GM12878 (cell line): ENCODE results near the gene SORBS2. TPM values are rescaled to one million over a fixed set of nuclear protein-coding genes. Genes with fewer than 3 reads are reported as not detected.

Experiments used
- ATAC-seq: fragments of 200-7000 bp; cut with Tn5 transposase; 3 replicates; pipeline ENCODE4 v1.9.1; 2020; ENCODE audit warnings: mild to moderate bottlenecking, moderate library complexity
- BruUV-seq: library from RNA; stranded (reverse); fragments of 400-500 nt; replicated peaks from 2 replicates; lab custom pipeline; 2021; lab: Mats Ljungman, UMichigan
- CTCF ChIA-PET: fragments of 300-600 bp; sonication (Branson Sonifier 250); formaldehyde crosslinking; extraction: SDS; loops from one replicate; lab custom pipeline; 2021; ENCODE audit warnings: inconsistent platforms; lab: Yijun Ruan, JAX
- POLR2A ChIA-PET: fragments of 350-600 bp; formaldehyde crosslinking; extraction: SDS; loops from one replicate; lab custom pipeline; 2021; ENCODE audit warnings: inconsistent platforms; lab: Charles Lee
- RAD21 ChIA-PET: fragments of 300-600 bp; sonication (Branson Sonifier 250); formaldehyde crosslinking; loops from one replicate; lab custom pipeline; 2023; ENCODE audit warnings: antibody characterized with exemption; ENCODE audit not compliant: unreplicated experiment; lab: Charles Lee
- SMC1A ChIA-PET: fragments of 300-600 bp; sonication (Branson Sonifier 250); formaldehyde crosslinking; loops from one replicate; lab custom pipeline; 2023; ENCODE audit not compliant: unreplicated experiment, uncharacterized antibody; lab: Charles Lee
- DNase-seq: peaks from one replicate; pipeline ENCODE4 v3.0.0-alpha.2; 2011; ENCODE audit warnings: low read depth, low spot score
- FAIRE-seq: peaks from 3 replicates; lab custom pipeline; 2011; peaks lifted over from hg19 to GRCh38; lab: Jason Lieb, UNC
- H2AFZ ChIP-seq: 2 replicates; pipeline ENCODE4 v1.6.0; 2011; ENCODE audit warnings: low read depth, low read length, control low read depth; ENCODE audit not compliant: control insufficient read depth
- H3K27ac ChIP-seq: 2 replicates; pipeline ENCODE4 v1.5.1; 2011; ENCODE audit warnings: control low read depth; ENCODE audit not compliant: control insufficient read depth, insufficient read depth
- H3K27me3 ChIP-seq, 2 experiments: replicated peaks in 1 of 2; 2 replicates each; pipeline versions ENCODE4 v1.6.0 to v1.6.1; 2011; ENCODE audit warnings: low read length in 1 of 2; ENCODE audit not compliant: control insufficient read depth in 2 of 2, insufficient read depth in 2 of 2
- H3K36me3 ChIP-seq, 2 experiments: 2 replicates each; pipeline ENCODE4 v1.5.1; 2011; ENCODE audit warnings: low read length in 1 of 2; ENCODE audit not compliant: control insufficient read depth in 2 of 2, insufficient read depth in 2 of 2
- H3K4me1 ChIP-seq: 2 replicates; pipeline ENCODE4 v1.6.1; 2011; ENCODE audit warnings: mild to moderate bottlenecking, low read length, moderate library complexity, mixed read lengths; ENCODE audit not compliant: control insufficient read depth, insufficient read depth
- H3K4me2 ChIP-seq: 2 replicates; pipeline ENCODE4 v1.6.0; 2011; ENCODE audit warnings: control low read depth; ENCODE audit not compliant: control insufficient read depth, insufficient read depth
- H3K4me3 ChIP-seq: fragments of 200-600 bp; sonication (generic); 2 replicates; pipeline ENCODE4 v1.5.1; 2016
- H3K79me2 ChIP-seq: 2 replicates; pipeline ENCODE4 v1.6.0; 2011; ENCODE audit warnings: low read length; ENCODE audit not compliant: control insufficient read depth, insufficient read depth
- H3K9ac ChIP-seq: 2 replicates; pipeline ENCODE4 v1.8.0; 2011; ENCODE audit warnings: low read length, control low read depth, mixed read lengths; ENCODE audit not compliant: control insufficient read depth, insufficient read depth
- H3K9me3 ChIP-seq: replicated peaks from 3 replicates; pipeline ENCODE4 v1.5.1; 2011; ENCODE audit warnings: mild to moderate bottlenecking, low read length; ENCODE audit not compliant: control insufficient read depth, insufficient read depth
- H4K20me1 ChIP-seq: 2 replicates; pipeline ENCODE4 v1.6.0; 2011; ENCODE audit not compliant: control insufficient read depth, insufficient read depth
- ASH2L ChIP-seq: fragments of 300-600, 200-600 bp; sonication (generic); IDR thresholded peaks from 2 replicates; pipeline ENCODE4 v1.6.1; 2017; ENCODE audit warnings: low read depth, mild to moderate bottlenecking, borderline replicate concordance
- E2F8 ChIP-seq: fragments of 450-650 bp; IDR thresholded peaks from 2 replicates; pipeline ENCODE4 v1.6.1; 2018; ENCODE audit warnings: mild to moderate bottlenecking, low read depth, moderate library complexity; ENCODE audit not compliant: partially characterized antibody
- IRF3 ChIP-seq: fragments of 450-650 bp; IDR thresholded peaks from 2 replicates; pipeline ENCODE4 v1.6.1; 2014; ENCODE audit warnings: mild to moderate bottlenecking
- MAX ChIP-seq: IDR thresholded peaks from 2 replicates; pipeline ENCODE4 v1.6.1; 2012; ENCODE audit warnings: low read depth, low read length, improper control_type of control experiment
- MTA2 ChIP-seq: fragments of 450-650 bp; IDR thresholded peaks from 2 replicates; pipeline ENCODE4 v1.6.1; 2016; ENCODE audit warnings: low read depth, mild to moderate bottlenecking, moderate library complexity
- NR2F1 ChIP-seq: fragments of 450-650 bp; conservative IDR thresholded peaks from 2 replicates; pipeline ENCODE4 v1.6.1; 2017; ENCODE audit warnings: mild to moderate bottlenecking
- PAX8 ChIP-seq: fragments of 450-650 bp; IDR thresholded peaks from 2 replicates; pipeline ENCODE4 v1.6.1; 2017; ENCODE audit warnings: mild to moderate bottlenecking, moderate library complexity
- STAT3 ChIP-seq: IDR thresholded peaks from 2 replicates; pipeline ENCODE4 v1.6.1; 2011; ENCODE audit warnings: low read depth, low read length, improper control_type of control experiment
- ZBTB40 ChIP-seq: fragments of 450-650 bp; IDR thresholded peaks from 2 replicates; pipeline ENCODE4 v1.6.1; 2016; ENCODE audit warnings: mild to moderate bottlenecking, moderate library complexity, borderline replicate concordance
- WGBS: methylation state at CpG from one replicate; pipeline ENCODE4 v1.1.6; 2016; ENCODE audit warnings: low lambda C conversion rate; ENCODE audit not compliant: insufficient replicate concordance, insufficient coverage; ENCODE audit errors: missing lambda C conversion rate; 5-methylcytosine and 5-hydroxymethylcytosine counted together
- in situ Hi-C: fragments of 300-500 bp; cut with MboI; formaldehyde crosslinking; loops from 9 replicates; pipeline ENCODE4 v1.14.3; 2018; ENCODE audit warnings: mixed read lengths
- intact Hi-C: fragments of 100-400 bp; cut with micrococcal nuclease; formaldehyde crosslinking; loops from one replicate; pipeline ENCODE4 v1.14.2; 2022; ENCODE audit not compliant: unreplicated experiment
- polyA plus RNA-seq, 11 experiments: library from polyadenylated mRNA; depleted of rRNA in 4 of 11; unstranded in 6 of 11; stranded (reverse) in 5 of 11; fragments of >200 nt; fragmentation: Nextera tagmentation in 4 of 11; fragmentation: Illumina TruSeq in 1 of 11; extraction: Ambion mirVana in 4 of 11; extraction: Trizol in 1 of 11; gene quantifications; 1 replicate in 1 of 11; 2 replicates in 10 of 11; pipeline versions ENCODE4 v1.2.1 to v1.2.3, GENCODE V29; 2011 to 2016; ENCODE audit warnings: inconsistent platforms in 2 of 11, missing spikeins in 2 of 11, low read depth in 1 of 11
- total RNA-seq, 4 experiments: library from RNA; depleted of rRNA in 3 of 4; stranded (reverse); fragments of >200 nt in 3 of 4; fragmentation: Illumina TruSeq in 1 of 4; extraction: Trizol in 1 of 4; gene quantifications; 2 replicates each; pipeline versions ENCODE4 v1.2.1 to v1.2.3, GENCODE V29; 2013 to 2021
- TF ChIP-seq, protein P1 (sequence below): fragments of 450-650 bp; IDR thresholded peaks from 2 replicates; pipeline ENCODE4 v1.6.1; 2017; ENCODE audit warnings: antibody characterized with exemption, mild to moderate bottlenecking, moderate library complexity

The SORBS2 gene
- total and polyA plus RNA-seq, 10 of the 15 experiments (the other 5 are each of a cell fraction or from before 2014, with no cell fraction given), result 0.06 to 3.0 (median 0.79) TPM

DNA sequence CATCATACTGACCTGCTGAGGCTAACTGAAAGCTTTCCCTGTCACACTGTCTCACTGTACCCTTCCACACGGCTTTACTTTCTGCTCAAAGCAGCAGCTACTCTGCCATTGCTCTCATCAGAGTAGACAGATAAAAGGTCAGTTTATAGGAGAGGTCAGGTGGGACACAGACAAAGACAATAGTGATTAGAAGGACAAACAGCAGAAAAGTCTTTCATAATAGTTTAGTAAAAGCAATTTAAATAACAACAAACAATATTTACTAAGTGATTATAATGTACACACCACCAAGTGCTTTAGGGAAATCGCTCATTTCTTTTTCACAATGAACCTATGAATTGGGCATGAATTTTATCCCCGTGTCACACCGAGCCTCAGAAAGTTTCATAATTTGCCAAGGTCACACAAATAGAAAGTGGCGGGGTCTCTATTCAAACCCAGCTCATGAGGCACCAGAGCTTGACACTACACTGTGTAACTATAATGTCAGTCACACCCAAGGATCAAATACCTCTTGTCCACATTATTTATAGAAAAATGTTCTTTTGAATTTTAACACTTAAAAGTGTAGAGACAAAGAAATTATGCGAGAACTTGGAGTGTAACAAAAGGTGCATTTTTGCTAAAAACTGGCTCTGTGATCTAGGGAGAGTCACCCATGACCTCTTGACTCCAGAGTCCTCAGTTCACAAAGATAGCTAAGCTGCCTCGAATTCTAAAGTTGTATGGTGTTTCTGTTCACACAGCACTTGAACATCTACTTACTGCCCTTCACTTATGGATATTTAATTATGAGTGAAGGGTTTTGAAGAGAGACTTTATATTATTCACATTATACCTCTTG, 24.5 kb upstream of the SORBS2 start (continued):
- TF ChIP-seq NR2F1 (no peak), STAT3 (no peak), E2F8 (no peak), IRF3 (no peak)

DNA sequence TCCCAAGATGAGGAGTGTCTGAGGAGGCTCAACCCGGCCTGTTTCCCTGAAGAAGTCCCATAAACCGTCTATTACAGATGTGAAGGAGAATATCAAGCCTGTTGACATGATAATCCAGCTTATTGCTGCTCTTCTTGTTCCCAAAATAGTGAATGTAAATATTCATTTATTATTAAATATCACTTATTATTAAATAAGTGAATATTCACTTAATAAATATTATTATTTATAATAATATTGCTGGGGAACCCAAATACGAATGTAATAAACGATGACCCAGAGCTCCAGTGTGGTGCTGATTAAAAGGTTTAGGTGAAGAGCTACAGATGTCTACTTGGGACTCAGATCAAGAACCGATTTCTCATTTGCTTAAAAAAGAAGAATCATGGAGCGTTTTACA, 23.8 kb upstream of the SORBS2 start:
- ChIA-PET CTCF (no interaction called here), SMC1A (no interaction called here), RAD21 (no interaction called here), POLR2A (no interaction called here)
- H2AFZ ChIP-seq, result no peak overlapping the region
- intact Hi-C loops, result no loop called here
- no peak overlapping the region for H3K4me3 ChIP-seq
- in situ Hi-C loops, result no loop called here
- H3K36me3 ChIP-seq, result no peaks in the 10 kb centered on the region
- no peaks in the 10 kb centered on the region for H3K79me2 ChIP-seq
- no peaks in the 10 kb centered on the region for H3K4me1 ChIP-seq
- no peak overlapping the region for H3K9ac ChIP-seq
- DNase-seq (no peak), ATAC-seq (no peak), FAIRE-seq (no peak)
- H3K9me3 ChIP-seq, result no peaks in the 10 kb centered on the region
- H3K27me3 ChIP-seq, result 0 out of 4 replicates have a peak, but pooled peaks cover 0 to 2% of the 10 kb centered on the region in 2 experiments
- WGBS, result 27% methylated on average over 6 of the region's 6 CpGs
- no peak overlapping the region for H3K4me2 ChIP-seq
- no peaks in the 10 kb centered on the region for H4K20me1 ChIP-seq
- H3K27ac ChIP-seq, result no peak overlapping the region
- no TSS peak for BruUV-seq
- TF ChIP-seq ZBTB40 (no peak), ASH2L (no peak), MAX (no peak), MTA2 (no peak), PAX8 (no peak)
- TF ChIP-seq, protein P1, sequence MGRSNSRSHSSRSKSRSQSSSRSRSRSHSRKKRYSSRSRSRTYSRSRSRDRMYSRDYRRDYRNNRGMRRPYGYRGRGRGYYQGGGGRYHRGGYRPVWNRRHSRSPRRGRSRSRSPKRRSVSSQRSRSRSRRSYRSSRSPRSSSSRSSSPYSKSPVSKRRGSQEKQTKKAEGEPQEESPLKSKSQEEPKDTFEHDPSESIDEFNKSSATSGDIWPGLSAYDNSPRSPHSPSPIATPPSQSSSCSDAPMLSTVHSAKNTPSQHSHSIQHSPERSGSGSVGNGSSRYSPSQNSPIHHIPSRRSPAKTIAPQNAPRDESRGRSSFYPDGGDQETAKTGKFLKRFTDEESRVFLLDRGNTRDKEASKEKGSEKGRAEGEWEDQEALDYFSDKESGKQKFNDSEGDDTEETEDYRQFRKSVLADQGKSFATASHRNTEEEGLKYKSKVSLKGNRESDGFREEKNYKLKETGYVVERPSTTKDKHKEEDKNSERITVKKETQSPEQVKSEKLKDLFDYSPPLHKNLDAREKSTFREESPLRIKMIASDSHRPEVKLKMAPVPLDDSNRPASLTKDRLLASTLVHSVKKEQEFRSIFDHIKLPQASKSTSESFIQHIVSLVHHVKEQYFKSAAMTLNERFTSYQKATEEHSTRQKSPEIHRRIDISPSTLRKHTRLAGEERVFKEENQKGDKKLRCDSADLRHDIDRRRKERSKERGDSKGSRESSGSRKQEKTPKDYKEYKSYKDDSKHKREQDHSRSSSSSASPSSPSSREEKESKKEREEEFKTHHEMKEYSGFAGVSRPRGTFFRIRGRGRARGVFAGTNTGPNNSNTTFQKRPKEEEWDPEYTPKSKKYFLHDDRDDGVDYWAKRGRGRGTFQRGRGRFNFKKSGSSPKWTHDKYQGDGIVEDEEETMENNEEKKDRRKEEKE, result no peak
